Astrocyte (in vitro differentiated cells and primary cell): ENCODE results near the gene RIMBP2. TPM values are rescaled to one million over a fixed set of nuclear protein-coding genes. Genes with fewer than 3 reads are reported as not detected.

ENCODE experiments used
- DNase-seq: peaks from one replicate; pipeline ENCODE4 v3.0.0-alpha.2; 2010; ENCODE audit warnings: low read depth
- FAIRE-seq: peaks from 2 replicates; lab custom pipeline; 2011; peaks lifted over from hg19 to GRCh38; lab: Jason Lieb, UNC
- H2AFZ ChIP-seq: 2 replicates; pipeline ENCODE4 v1.6.0; 2012; ENCODE audit warnings: low read depth, low read length, inconsistent platforms
- H3K27ac ChIP-seq: 2 replicates; pipeline ENCODE4 v1.5.1; 2011; ENCODE audit warnings: low read depth, low read length, inconsistent platforms
- H3K27me3 ChIP-seq: 2 replicates; pipeline ENCODE4 v1.6.0; 2011; ENCODE audit warnings: low read length, inconsistent platforms; ENCODE audit not compliant: insufficient read depth
- H3K36me3 ChIP-seq: 2 replicates; pipeline ENCODE4 v1.5.1; 2011; ENCODE audit warnings: low read length, inconsistent platforms; ENCODE audit not compliant: insufficient read depth
- H3K4me1 ChIP-seq: 2 replicates; pipeline ENCODE4 v1.5.1; 2011; ENCODE audit warnings: low read length, inconsistent platforms; ENCODE audit not compliant: insufficient read depth
- H3K4me2 ChIP-seq: 2 replicates; pipeline ENCODE4 v1.6.0; 2012; ENCODE audit warnings: low read length, inconsistent platforms
- H3K4me3 ChIP-seq: 2 replicates; pipeline ENCODE4 v1.5.1; 2011; ENCODE audit warnings: low read depth, mild to moderate bottlenecking, low read length, inconsistent platforms; ENCODE audit not compliant: insufficient read depth
- H3K79me2 ChIP-seq: 2 replicates; pipeline ENCODE4 v1.6.0; 2012; ENCODE audit warnings: mild to moderate bottlenecking, low read length, inconsistent platforms; ENCODE audit not compliant: insufficient read depth
- H3K9ac ChIP-seq: 2 replicates; pipeline ENCODE4 v1.6.0; 2012; ENCODE audit warnings: mild to moderate bottlenecking, low read length, inconsistent platforms
- H3K9me3 ChIP-seq: 2 replicates; pipeline ENCODE4 v1.5.1; 2012; ENCODE audit warnings: low read depth, mild to moderate bottlenecking, low read length, inconsistent platforms; ENCODE audit not compliant: insufficient read depth
- H4K20me1 ChIP-seq: 2 replicates; pipeline ENCODE4 v1.6.0; 2012; ENCODE audit warnings: low read length, inconsistent platforms; ENCODE audit not compliant: insufficient read depth
- H3K27ac Mint-ChIP-seq: one replicate; pipeline ENCODE4 v1.8.0; 2021; ENCODE audit warnings: mild to moderate bottlenecking, mixed read lengths; ENCODE audit not compliant: unreplicated experiment
- H3K27me3 Mint-ChIP-seq: one replicate; pipeline ENCODE4 v1.8.0; 2021; ENCODE audit warnings: low read depth, mixed read lengths; ENCODE audit not compliant: unreplicated experiment
- H3K36me3 Mint-ChIP-seq: one replicate; pipeline ENCODE4 v1.8.0; 2021; ENCODE audit warnings: low read depth, mixed read lengths; ENCODE audit not compliant: unreplicated experiment
- H3K4me1 Mint-ChIP-seq: one replicate; pipeline ENCODE4 v1.8.0; 2021; ENCODE audit warnings: low read depth, mixed read lengths; ENCODE audit not compliant: unreplicated experiment
- H3K4me3 Mint-ChIP-seq: one replicate; pipeline ENCODE4 v1.8.0; 2021; ENCODE audit warnings: mild to moderate bottlenecking, moderate library complexity, mixed read lengths; ENCODE audit not compliant: unreplicated experiment
- H3K9me3 Mint-ChIP-seq: one replicate; pipeline ENCODE4 v1.8.0; 2021; ENCODE audit warnings: mild to moderate bottlenecking, mixed read lengths; ENCODE audit not compliant: unreplicated experiment
- EZH2 ChIP-seq: IDR thresholded peaks from 2 replicates; pipeline ENCODE4 v1.6.1; 2012; ENCODE audit warnings: mild to moderate bottlenecking, low read length, inconsistent platforms; ENCODE audit not compliant: insufficient read depth
- total RNA-seq: library from RNA; stranded (reverse); gene quantifications from 2 replicates; pipeline ENCODE4 v1.2.1, GENCODE V29; 2021
- TF ChIP-seq, protein P1 (sequence below): IDR thresholded peaks from 2 replicates; pipeline ENCODE4 v1.5.1; 2011; ENCODE audit warnings: low read depth, mild to moderate bottlenecking, inconsistent platforms, low read length, moderate library complexity; ENCODE audit not compliant: insufficient read depth

Gene RIMBP2
- total RNA-seq, 1 donor from 2014 or later, result 2.2 TPM

DNA sequence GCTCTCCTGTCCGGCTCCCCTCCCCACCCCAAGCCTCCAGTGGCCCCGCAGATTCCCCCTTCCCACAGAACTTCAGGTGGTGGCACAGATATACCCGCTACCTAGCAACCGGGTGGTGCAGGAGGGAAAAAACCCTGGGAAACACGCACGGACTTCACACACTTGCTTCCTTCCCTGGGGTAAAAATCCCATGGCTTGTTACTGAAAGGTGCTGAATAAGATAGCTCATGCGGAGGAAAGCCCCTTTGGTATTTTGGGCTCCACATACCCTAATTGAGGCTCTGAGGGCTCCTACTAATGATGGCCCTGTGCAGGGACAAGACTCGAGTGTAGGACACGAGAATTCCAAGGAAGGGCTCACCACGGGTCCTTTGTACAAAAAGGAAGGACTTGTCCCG is 869 bp upstream of the RIMBP2 start:
- no peaks in the 10 kb centered on the region for H4K20me1 ChIP-seq
- Mint-ChIP-seq H3K4me3 (no peak overlapping the region), H3K36me3 (no peaks in the 10 kb centered on the region), H3K9me3 (peaks cover 10% of the 10 kb centered on the region), H3K27ac (no peak overlapping the region), H3K27me3 (peaks cover 20% of the 10 kb centered on the region), H3K4me1 (no peaks in the 10 kb centered on the region)
- H3K4me2 ChIP-seq, result no peak overlapping the region
- H3K27ac ChIP-seq, result no peak overlapping the region
- H3K27me3 ChIP-seq, result peaks cover 2% of the 10 kb centered on the region
- no peaks in the 10 kb centered on the region for H3K79me2 ChIP-seq
- H3K9me3 ChIP-seq, result no peaks in the 10 kb centered on the region
- no peak overlapping the region for H3K9ac ChIP-seq
- DNase-seq (no peak), FAIRE-seq (no peak)
- H2AFZ ChIP-seq, result no peak overlapping the region
- no peak overlapping the region for H3K4me3 ChIP-seq
- no peaks in the 10 kb centered on the region for H3K36me3 ChIP-seq
- TF ChIP-seq, protein P1, sequence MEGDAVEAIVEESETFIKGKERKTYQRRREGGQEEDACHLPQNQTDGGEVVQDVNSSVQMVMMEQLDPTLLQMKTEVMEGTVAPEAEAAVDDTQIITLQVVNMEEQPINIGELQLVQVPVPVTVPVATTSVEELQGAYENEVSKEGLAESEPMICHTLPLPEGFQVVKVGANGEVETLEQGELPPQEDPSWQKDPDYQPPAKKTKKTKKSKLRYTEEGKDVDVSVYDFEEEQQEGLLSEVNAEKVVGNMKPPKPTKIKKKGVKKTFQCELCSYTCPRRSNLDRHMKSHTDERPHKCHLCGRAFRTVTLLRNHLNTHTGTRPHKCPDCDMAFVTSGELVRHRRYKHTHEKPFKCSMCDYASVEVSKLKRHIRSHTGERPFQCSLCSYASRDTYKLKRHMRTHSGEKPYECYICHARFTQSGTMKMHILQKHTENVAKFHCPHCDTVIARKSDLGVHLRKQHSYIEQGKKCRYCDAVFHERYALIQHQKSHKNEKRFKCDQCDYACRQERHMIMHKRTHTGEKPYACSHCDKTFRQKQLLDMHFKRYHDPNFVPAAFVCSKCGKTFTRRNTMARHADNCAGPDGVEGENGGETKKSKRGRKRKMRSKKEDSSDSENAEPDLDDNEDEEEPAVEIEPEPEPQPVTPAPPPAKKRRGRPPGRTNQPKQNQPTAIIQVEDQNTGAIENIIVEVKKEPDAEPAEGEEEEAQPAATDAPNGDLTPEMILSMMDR, result no peak
- no peak for TF ChIP-seq EZH2
- no peaks in the 10 kb centered on the region for H3K4me1 ChIP-seq

DNA sequence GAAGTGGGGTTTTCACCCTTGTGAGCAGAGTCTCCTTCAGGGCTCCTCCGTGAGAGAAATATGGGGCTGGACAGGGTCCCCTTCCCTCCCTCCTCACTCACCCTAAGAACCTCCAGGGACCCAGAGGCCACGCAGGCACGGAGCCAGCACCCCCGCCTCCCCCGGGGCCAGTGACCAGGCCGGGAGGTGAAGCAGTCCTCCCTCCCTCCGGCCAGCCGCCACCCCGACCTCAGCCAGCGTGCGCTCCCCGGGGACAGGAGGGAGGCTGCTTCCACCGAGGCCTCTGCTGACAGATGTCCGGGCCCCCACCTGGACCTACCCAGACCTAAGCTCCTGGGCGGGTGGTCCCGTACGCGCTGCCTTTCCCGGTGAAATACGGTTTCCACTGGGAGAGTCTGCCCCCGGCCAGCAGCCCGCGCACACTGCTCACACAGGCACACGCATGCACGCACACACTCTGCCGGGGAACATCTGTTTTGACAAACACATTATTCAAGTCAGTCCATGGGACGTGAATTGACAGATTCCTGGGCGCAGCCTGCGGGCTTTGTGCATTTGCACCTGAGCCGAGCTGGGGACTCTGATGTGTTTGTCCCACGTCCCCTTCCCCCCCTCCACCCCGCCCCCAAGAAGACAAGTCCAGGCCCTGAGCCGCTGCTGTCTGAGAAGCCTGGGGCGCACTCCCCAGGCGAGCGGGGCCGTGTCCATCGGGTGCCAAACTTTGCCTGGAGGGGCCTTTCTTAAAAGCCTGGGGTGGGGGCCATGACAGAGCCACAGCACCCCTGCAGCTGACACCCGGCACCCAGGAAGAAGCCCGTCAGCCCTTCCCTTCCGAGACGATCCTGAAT is 725 bp downstream of the RIMBP2 start:
- Histone ChIP-seq H3K9me3 (no peaks in the 10 kb centered on the region), H4K20me1 (no peaks in the 10 kb centered on the region), H3K9ac (no peak overlapping the region), H3K4me3 (no peak overlapping the region), H3K36me3 (no peaks in the 10 kb centered on the region), H2AFZ (peak overlapping the region; percentile 10), H3K79me2 (no peaks in the 10 kb centered on the region), H3K27ac (no peak overlapping the region), H3K27me3 (peaks cover 2% of the 10 kb centered on the region), H3K4me2 (peak overlapping the region; percentile 59), H3K4me1 (no peaks in the 10 kb centered on the region)
- no peak for DNase-seq
- no peaks in the 10 kb centered on the region for H3K36me3 Mint-ChIP-seq
- peaks cover 10% of the 10 kb centered on the region for H3K9me3 Mint-ChIP-seq
- H3K4me3 Mint-ChIP-seq, result peak overlapping the region; percentile 88
- no peak for FAIRE-seq
- TF ChIP-seq, protein P1, result no peak
- TF ChIP-seq EZH2, result no peak
- no peaks in the 10 kb centered on the region for H3K4me1 Mint-ChIP-seq
- no peak overlapping the region for H3K27ac Mint-ChIP-seq
- H3K27me3 Mint-ChIP-seq, result peaks cover 20% of the 10 kb centered on the region
